Brain microvascular endothelial cell (primary cell): Measurements from ENCODE around the gene ZDHHC24.

ENCODE experiments used
- DNase-seq: peaks from one replicate; pipeline ENCODE4 v3.0.0-alpha.2; 2020
- H3K27ac ChIP-seq: fragments of 250-450 bp; sonication (Bioruptor Pico); 2 replicates; pipeline ENCODE4 v1.5.1; 2020; ENCODE audit warnings: mild to moderate bottlenecking, moderate library complexity
- H3K27me3 ChIP-seq: fragments of 250-450 bp; sonication (Bioruptor Pico); replicated peaks from 2 replicates; pipeline ENCODE4 v1.5.1; 2020; ENCODE audit warnings: mild to moderate bottlenecking
- H3K36me3 ChIP-seq: fragments of 250-450 bp; sonication (Bioruptor Pico); replicated peaks from 2 replicates; pipeline ENCODE4 v1.5.1; 2020; ENCODE audit warnings: mild to moderate bottlenecking
- H3K4me3 ChIP-seq: 2 replicates; pipeline ENCODE4 v1.5.1; 2011; ENCODE audit warnings: low read depth, mild to moderate bottlenecking, control low read depth, low read length, moderate library complexity
- in situ Hi-C: cut with HindIII; loops from 2 replicates; pipeline ENCODE4 v1.10.0; 2017; ENCODE audit warnings: low sequenced_read_pairs, low pct_ligation_motif_present
- TF ChIP-seq, protein P1 (sequence below): IDR thresholded peaks from 2 replicates; pipeline ENCODE4 v1.5.1; 2011; ENCODE audit warnings: low read depth, mild to moderate bottlenecking, moderate library complexity, low read length, control low read depth, inconsistent platforms; ENCODE audit errors: missing control alignments

Gene ZDHHC24

DNA sequence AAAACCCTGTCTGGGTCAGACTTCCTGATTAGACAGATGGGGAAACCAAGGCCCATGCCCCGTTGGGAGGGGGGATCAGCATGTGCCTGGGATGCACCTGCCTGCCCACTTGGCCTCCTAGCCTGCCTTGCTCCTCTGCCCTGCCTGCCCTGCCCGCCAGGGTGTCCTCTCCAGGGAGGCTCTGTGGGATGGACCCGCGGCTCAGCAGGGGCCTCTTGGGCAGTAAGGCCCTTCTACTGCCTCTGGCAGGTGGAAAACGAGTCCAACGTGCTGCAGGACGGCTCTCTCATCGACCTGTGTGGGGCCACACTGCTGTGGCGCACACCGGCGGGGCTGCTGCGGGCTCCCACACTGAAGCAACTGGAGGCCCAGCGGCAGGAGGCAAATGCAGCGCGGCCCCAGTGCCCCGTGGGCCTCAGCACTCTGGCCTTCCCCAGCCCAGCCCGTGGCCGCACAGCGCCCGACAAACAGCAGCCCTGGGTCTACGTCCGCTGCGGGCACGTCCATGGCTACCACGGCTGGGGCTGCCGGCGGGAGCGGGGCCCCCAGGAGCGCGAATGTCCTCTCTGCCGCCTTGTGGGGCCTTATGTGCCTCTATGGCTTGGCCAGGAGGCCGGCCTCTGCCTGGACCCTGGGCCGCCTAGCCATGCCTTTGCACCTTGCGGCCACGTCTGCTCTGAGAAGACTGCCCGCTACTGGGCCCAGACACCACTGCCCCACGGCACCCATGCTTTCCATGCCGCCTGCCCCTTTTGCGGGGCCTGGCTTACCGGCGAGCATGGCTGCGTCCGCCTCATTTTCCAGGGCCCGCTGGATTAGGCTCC is 70.3 kb downstream of the ZDHHC24 start:
- no peak for DNase-seq
- H3K27me3 ChIP-seq: no peaks in the 10 kb centered on the region
- H3K36me3 ChIP-seq: peaks cover 7% of the 10 kb centered on the region
- in situ Hi-C loops: no loop called here
- H3K27ac ChIP-seq: no peak overlapping the region
- no peak overlapping the region for H3K4me3 ChIP-seq
- TF ChIP-seq, protein P1, sequence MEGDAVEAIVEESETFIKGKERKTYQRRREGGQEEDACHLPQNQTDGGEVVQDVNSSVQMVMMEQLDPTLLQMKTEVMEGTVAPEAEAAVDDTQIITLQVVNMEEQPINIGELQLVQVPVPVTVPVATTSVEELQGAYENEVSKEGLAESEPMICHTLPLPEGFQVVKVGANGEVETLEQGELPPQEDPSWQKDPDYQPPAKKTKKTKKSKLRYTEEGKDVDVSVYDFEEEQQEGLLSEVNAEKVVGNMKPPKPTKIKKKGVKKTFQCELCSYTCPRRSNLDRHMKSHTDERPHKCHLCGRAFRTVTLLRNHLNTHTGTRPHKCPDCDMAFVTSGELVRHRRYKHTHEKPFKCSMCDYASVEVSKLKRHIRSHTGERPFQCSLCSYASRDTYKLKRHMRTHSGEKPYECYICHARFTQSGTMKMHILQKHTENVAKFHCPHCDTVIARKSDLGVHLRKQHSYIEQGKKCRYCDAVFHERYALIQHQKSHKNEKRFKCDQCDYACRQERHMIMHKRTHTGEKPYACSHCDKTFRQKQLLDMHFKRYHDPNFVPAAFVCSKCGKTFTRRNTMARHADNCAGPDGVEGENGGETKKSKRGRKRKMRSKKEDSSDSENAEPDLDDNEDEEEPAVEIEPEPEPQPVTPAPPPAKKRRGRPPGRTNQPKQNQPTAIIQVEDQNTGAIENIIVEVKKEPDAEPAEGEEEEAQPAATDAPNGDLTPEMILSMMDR: no peak

DNA sequence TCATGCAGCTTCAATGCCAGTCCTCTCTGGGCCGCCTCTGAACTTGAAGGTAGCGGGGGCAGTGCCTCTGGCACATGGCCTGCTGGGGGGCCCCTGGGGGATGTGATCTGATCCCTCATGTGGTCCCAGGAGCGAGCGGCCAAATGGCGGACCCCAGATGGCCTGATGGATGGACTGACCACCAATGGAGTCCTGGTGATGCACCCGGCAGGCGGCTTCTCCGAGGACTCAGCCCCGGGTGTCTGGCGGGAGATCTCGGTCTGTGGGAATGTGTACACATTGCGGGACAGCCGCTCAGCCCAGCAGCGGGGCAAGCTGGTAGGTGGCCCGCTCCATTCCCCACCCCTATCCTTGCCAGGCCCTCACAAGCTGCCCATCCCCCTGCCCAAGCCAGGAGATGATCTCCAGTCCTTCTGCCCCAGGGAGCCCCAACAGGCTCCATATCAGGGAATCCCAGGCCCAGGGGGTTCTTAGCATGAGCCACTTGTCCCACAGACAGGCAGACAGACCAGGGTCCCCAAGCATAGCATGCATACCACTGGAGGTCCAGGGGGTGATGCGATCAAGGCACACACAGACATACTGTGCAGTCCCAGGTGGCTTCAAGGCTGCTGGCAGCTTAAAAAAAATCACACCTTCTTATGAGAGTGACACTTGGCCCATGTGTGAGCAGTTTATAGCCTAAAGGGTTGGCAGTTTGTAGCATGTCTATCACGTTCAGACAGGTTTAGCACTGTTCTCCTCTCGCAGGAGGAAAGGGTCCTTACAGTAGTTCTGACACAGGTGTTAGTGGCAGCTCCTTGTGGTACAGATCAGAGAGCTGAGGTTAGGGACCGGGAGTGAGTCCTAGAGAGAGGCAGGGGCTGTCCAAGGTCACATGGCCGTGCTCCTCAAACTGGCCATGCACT is 72.0 kb downstream of the ZDHHC24 start:
- in situ Hi-C loops: no loop called here
- no peak overlapping the region for H3K4me3 ChIP-seq
- no peak for DNase-seq
- H3K27ac ChIP-seq: no peak overlapping the region
- no peaks in the 10 kb centered on the region for H3K27me3 ChIP-seq
- TF ChIP-seq, protein P1: no peak
- peaks cover 7% of the 10 kb centered on the region for H3K36me3 ChIP-seq

DNA sequence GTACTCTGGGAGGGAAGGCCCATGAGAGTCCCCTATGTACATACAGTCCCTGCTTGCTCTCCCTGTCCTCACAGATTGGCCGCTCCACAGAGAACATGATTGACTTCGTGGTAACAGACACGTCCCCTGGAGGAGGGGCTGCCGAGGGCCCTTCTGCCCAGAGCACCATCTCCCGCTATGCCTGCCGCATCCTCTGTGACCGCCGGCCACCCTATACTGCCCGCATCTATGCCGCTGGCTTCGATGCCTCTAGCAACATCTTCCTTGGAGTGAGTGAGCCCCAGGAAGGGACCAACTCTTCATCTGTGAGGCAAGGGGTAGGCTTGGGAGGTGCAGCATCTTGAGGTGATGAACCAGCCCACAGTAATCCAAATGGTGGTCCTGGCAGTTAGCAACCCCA is 72.7 kb downstream of the ZDHHC24 start:
- in situ Hi-C loops: no loop called here
- H3K4me3 ChIP-seq: no peak overlapping the region
- DNase-seq: no peak
- TF ChIP-seq, protein P1: no peak
- H3K36me3 ChIP-seq: peaks cover 7% of the 10 kb centered on the region
- no peaks in the 10 kb centered on the region for H3K27me3 ChIP-seq
- H3K27ac ChIP-seq: no peak overlapping the region

DNA sequence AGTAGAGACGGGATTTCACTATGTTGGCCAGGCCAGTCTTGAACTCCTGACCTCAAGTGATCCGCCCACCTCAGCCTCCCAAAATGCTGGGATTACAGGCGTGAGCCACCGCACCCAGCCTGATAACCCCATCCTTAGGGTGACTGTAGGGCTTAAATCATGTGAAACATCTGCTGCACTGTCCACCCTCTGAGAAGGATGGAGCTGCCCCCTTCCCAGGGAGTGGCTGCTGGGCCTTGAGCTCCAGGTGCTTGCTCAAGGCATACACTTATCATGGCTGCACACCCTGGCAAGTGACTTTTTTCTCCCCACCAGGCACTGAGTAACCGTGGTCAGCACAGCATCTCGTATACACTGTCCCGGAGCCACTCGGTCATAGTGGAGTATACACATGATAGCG is 73.8 kb downstream of the ZDHHC24 start:
- Histone ChIP-seq H3K36me3 (peaks cover 7% of the 10 kb centered on the region), H3K27ac (no peak overlapping the region), H3K27me3 (no peaks in the 10 kb centered on the region), H3K4me3 (no peak overlapping the region)
- DNase-seq: no peak
- TF ChIP-seq, protein P1: no peak
- in situ Hi-C loops: no loop called here

DNA sequence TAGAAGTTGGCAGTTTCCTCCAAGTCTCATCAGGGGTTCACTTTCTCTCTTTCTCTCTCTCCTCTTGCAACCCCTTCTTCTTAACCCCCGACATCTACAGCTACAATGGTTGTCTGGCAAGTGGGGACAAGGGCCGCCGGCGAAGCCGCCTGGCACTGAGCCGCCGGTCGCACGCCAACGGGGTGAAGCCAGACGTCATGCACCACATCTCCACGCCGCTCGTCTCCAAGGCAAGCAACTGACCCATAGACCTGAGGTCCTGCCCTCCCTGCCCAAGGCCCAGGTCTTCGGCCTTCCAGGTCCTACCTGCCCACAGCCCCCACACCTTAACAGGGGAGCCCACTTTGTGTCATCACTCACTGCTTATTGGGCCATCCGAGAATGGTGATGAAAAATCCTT is 74.7 kb downstream of the ZDHHC24 start:
- H3K27ac ChIP-seq: no peak overlapping the region
- DNase-seq: no peak
- no peaks in the 10 kb centered on the region for H3K27me3 ChIP-seq
- H3K4me3 ChIP-seq: no peak overlapping the region
- in situ Hi-C loops: no loop called here
- peaks cover 7% of the 10 kb centered on the region for H3K36me3 ChIP-seq
- TF ChIP-seq, protein P1: no peak
